SIG-M5 (cell line): ENCODE data around the gene SLC16A9.
"Not testable (repeated sequence)": the region's sequence is repeated elsewhere in the genome, so short reads cannot be mapped to it uniquely, and the experiment has no call there.

Experiments used
- DNase-seq: peaks from one replicate; lab custom pipeline; 2025; lab: John Stamatoyannopoulos, UW

SLC16A9 gene

DNA sequence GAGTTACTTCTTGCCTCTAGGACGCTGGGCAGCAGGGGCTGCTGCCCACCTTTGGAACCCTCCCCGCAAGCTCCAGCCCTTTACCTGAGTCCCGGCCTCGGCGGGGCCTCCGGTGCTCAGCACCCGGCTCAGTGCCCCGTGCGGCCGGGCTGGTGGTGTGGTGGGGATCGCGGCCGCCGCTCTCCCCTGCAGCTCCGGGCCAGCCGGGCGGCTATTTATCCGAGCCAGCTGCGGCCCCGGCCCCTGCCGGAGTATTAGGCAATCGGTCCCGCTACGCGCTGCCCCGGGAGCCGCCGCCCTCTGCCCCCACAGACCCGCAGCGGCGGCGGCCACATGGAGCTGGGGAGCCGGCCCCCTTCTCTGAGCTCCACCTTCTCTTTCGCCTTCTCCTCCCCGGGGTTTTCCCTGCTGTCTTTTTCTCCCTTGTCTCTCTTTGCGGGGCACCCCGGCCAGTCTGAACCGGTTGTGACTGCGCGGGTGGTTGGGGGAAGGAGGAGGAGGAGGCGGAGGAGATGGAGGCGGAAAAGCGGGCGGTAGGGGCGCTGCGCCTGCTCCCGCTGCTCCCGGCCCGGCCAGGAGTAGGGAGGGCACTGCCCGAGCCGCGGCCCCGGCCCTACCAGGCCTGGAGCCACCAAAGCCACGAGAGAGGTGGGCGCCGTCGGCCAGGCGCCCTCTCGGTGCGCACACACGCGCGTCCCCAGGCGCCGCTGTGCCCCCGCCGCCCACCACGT lies at the start of gene SLC16A9:
TSS of gene SLC16A9 (minus strand) at position 456 of the 731 bp plus-strand sequence. CDS start 25,559 bp downstream, outside the sequence.
- no peak for DNase-seq

GRCh38 chr10:59757966-59758365 lies 48.3 kb upstream of the SLC16A9 start:
- no peak for DNase-seq

GRCh38 chr10:59754951-59755350 lies 45.3 kb upstream of the SLC16A9 start:
- DNase-seq, result no peak

- DNase-seq, result no peak
These were observed 43.6 kb upstream of the SLC16A9 start, which contains the start of gene MRLN for GRCh38 chr10:59753267-59753666. TSS of gene MRLN (minus strand) at chr10:59753455.

DNA sequence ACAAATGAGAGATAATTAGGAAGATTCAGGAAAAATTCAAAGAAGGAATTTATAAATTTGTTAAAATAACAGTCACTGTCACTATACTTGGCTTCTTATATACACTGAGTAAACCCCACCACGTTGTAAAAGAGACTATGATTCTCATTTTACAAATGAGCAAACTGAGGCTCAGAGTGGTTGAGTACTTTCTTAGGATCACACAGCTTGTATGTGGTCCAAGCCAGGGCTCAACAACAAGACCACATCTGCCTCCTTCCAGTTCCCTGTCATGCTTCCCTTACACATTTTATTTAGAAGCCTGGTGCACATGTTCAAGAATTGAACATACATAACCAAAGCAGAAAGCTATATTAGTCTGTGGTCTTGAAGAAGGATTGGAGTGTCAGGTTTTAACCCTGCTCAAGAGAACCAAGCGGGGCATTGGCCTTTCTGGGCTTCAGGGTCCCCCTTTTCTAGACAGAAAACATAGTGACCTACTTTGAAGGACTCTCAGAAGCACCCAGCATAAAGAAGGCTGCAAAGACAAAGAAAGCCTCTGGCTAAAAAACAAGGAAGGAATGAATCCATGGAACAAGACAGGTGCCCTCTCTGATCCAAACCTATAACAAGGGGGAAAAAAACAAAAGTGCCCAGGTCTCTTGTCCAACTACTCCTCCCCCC lies 42.8 kb upstream of the SLC16A9 start:
- DNase-seq, result no peak

GRCh38 chr10:59750155-59750945 lies 40.7 kb upstream of the SLC16A9 start:
- no peak for DNase-seq

DNA sequence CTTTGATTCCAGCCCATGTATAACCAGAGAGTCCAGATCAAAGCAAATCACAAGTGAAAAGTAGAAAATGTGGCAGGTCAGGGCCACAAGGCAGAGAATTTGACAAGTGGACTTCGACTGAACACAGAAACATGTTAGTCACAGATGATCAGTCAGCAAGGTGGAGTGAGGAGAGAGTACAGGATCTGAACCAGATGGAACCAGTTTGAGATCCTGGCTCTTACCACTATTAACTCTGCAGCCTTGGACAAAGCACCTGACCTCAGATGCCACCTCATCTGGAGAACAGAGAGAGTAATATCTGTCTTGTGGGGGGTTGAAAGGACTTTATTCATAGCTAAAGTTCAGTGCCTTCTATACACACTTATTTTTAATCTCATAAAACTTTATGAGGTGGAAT lies 39.2 kb upstream of the SLC16A9 start:
- no peak for DNase-seq

- no peak for DNase-seq
These were observed 35.6 kb upstream of the SLC16A9 start for GRCh38 chr10:59745163-59745650.

DNA sequence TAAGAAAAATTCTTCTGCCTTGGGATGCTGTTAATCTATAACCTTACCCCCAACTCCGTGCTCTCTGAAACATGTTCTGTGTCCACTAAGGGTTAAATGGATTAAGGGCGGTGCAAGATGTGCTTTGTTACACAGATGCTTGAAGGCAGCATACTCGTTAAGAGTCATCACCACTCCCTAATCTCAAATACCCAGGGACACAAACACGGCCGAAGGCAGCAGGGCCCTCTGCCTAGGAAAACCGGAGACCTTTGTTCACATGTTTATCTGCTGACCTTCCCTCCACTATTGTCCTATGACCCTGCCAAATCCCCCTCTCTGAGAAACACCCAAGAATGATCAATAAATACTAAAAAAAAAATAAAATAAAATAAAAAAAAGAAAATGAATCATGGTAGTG lies 35.1 kb upstream of the SLC16A9 start:
- not testable (repeated sequence) for DNase-seq

GRCh38 chr10:59744156-59744555 lies 34.5 kb upstream of the SLC16A9 start:
- DNase-seq, result not testable (repeated sequence)

DNA sequence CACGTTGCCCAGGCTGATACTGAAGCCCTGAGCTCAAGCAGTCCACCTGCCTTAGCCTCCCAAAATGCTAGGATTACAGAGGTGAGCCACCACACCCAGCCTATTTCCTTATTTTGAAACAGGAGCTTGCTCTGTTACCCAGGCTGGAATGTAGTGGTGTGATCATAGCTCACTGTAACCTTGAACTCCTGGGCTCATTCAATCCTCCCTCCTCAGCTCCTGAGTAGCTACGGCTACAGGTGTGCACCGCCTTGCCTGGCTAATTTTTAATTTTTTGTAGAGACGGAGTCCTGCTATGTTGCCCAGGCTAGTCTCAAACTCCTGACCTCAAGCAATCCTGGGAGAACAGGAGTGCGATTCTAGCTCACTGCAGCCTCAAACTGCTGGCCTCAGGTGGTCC lies 31.9 kb upstream of the SLC16A9 start:
- DNase-seq, result no peak

DNA sequence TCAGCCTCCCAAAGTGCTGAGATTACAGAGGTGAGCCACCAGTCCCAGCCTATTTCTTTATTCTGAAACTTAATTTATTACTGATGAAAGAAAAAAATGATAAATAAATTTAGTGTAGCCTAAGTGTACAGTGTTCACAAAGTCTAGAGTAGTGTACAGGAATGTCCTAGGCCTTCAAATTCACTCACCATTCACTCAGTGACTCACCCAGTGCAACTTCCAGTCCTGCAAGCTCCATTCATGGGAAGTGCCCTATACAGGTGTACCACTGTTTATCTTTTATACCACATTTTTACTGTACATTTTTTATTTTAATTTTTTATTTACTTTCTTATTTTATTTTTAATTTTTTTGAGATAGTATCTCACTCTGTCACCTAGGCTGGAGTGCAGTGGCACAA lies 31.4 kb upstream of the SLC16A9 start:
- DNase-seq, result no peak

DNA sequence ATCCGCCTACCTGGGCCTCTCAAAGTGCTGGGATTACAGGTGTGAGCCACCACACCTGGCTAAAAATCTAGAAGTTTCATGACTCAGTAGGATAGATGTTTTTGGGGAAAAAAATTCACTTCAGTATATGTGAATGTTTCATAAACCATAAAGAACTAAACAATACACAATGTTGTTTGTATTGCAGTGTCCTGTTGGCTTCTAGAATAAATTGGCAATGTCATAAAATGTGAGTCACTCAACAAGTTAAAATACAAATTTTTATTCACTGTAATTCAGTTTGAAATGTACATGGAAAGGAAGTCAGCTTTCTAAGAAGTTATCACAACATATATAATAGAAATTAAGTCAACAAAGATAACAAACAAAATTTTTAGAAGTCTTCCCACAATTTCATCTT lies 27.1 kb upstream of the SLC16A9 start:
- DNase-seq, result no peak

GRCh38 chr10:59735296-59735695 lies 25.6 kb upstream of the SLC16A9 start:
- no peak for DNase-seq

GRCh38 chr10:59734014-59734462 lies 24.4 kb upstream of the SLC16A9 start:
- DNase-seq, result no peak

- DNase-seq, result not testable (repeated sequence)
These were observed 23.8 kb upstream of the SLC16A9 start for GRCh38 chr10:59733321-59734013.

GRCh38 chr10:59732849-59733248 lies 23.2 kb upstream of the SLC16A9 start:
- DNase-seq, result not testable (repeated sequence)

GRCh38 chr10:59729167-59729566 lies 19.5 kb upstream of the SLC16A9 start:
- not testable (repeated sequence) for DNase-seq

GRCh38 chr10:59724098-59724938 lies 14.7 kb upstream of the SLC16A9 start:
- no peak for DNase-seq

GRCh38 chr10:59720377-59720776 lies 10.7 kb upstream of the SLC16A9 start:
- no peak for DNase-seq

GRCh38 chr10:59719374-59719773 lies 9.7 kb upstream of the SLC16A9 start:
- no peak for DNase-seq
